Measurements from ENCODE around the gene GSG1. TPM values are rescaled to one million over a fixed set of nuclear protein-coding genes. Genes with fewer than 3 reads are reported as not detected.
"Not testable (repeated sequence)": the region's sequence is repeated elsewhere in the genome, so short reads cannot be mapped to it uniquely, and the experiment has no call there.

The GSG1 gene
- total RNA-seq, 1 donor from 2014 or later = not detected

DNA sequence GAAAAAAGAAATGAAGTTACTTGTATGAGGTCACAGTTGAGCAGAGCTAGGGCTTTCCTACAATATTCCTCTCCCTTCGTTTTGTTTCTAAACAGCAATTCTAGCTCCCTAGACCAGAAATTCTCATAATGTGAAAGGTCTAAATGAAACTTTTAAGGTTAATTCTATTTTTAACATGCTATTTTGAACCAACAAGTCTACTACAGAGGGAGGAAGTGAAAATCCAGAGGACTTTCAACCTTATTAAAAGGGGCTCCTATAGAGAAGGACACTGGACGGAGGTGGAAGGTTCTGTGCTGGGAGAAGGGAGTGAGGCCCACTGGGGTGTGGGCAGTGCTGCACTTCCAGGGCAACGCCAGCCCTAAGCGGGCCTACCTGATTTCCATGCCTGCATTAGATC is 13.4 kb downstream of the GSG1 start:
- DNase-seq = no peak

DNA sequence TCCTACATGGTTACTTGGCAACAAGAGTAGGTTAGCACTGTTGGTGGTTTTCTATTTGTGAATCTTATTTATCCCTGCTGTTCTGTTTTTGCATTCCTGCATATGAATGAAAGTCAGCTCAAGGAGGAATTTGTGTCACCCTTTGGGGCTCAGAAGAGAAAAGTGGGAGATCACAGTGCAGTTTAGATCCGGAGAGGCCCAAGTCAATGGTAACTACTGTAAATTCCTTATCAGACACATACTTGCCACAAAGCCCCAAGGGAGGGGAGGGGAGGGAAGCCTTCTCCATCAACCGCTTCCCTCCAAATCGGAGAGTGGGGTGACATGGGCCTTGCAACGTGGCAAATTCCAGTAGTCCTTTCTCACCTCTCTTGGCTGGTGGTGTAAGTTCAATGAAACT is 15.0 kb downstream of the GSG1 start:
- no peak for DNase-seq

DNA sequence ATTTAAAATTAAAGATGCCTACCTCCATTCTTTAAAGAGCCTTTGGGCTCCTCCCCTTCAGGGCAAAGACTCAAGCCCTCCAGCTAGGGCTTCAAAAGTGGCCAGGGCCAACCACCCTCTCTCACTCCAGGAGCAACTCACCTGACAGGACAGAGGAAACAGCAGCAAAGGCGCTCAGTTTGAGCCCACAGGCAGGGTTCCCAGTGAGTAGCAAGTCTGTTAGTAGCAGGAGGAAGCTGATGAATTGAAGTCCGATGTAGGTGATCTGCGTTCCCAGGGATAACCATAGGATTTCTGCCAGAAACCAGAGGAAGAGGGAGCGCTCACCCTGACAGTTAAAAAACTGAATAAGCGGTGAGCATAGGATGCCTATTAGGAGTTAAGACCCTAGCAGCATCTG is 15.7 kb downstream of the GSG1 start:
- DNase-seq = no peak

DNA sequence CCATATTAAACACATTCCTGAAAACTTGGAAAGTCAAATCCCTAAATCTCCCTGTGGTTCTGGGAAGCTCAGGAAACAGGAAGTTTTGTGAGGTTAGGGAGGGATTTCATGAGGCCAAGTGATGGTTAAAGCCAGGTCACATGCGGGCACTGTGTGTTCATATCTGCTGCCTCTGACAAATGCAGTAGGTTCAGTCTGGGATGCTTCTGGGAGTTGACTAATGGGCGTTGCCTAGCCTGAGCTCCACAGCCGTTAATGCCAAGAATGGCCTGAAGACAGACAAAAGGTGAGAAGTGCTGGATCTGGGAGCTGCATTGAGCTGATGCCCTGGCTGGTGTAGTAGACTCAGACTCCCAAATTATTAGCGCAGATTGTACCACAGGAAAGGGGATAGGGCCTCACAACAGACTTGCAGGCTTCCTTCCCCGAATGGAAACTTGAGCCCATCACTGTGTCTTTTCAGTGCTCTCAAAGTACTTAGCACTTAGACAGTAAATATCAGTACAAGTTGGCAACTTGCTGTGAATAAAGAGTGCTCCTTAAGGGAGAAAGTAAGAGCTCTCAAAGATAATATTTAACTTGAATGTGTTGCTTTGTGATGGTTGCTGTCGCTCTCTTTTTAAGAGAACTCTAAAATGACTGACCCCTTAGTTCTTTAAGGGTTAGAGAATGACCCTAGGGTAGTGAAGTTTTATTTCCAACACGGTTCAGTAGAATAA is 17.3 kb downstream of the GSG1 start:
- DNase-seq = no peak

DNA sequence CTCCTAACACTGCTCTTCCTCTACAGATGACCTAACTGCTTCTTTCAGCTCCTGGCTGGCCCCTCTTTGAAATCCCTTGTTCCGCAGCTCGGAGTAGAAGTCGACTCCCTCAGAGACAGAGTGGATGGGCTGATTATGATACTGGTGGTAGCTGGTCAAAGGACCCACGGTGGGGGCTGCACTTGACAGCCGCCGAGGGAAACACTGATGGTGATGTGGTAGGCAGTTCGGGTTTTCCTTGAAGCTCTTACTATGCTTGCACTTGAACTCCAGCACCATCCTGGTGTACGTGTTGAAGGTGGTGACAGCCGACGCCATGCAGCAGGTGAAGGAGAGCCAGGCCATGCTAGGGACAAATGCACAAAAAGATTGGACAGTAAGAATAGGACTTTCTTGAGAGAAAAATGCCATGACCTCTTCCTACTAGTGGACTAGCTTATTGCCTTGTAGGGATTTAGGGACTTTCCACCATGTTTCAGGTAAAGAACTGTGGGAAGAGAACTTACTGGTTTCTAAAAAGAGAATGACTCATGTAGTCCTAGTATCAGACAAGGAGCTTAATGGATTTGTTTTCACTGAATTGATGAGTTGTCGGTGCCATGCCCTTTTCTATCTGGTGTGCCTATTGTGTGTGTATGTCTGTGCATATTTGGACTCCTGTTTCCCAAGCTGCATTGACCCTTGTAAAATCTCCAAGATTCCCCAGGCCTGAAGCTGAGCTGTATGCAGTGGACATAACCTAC is 18.4 kb downstream of the GSG1 start:
- no peak for DNase-seq

DNA sequence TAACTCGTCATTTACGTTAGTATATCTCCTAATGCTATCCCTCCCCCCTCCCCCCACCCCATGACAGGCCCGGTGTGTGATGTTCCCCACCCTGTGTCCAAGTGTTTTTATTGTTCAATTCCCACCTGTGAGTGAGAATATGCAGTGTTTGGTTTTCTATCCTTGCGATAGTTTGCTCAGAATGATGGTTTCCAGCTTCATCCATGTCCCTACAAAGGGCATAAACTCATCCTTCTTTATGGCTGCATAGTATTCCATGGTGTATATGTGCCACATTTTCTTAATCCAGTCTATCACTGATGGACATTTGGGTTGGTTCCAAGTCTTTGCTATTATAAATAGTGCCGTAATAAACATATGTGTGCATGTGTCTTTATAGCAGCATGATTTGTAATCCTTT is 19.8 kb downstream of the GSG1 start:
- not testable (repeated sequence) for DNase-seq

DNA sequence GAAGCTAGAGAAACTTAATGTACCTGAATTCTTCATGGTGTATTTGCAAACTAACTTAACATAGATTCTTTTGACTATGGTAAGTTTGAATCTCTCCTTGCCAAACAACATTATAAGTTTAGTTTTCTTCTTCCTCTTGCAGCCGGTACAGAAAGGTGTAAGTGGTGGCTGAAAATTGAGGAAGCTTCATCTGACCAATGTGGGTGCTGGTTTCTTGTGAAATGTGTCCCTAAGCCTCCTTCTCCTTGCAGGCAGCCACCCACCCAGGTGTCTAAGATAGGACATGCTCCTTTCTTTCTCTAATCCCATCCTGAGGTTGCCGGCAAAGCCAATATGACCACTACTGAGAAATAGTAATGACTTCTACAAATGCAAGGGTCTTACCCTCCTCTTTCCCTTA is 20.6 kb downstream of the GSG1 start:
- no peak for DNase-seq

DNA sequence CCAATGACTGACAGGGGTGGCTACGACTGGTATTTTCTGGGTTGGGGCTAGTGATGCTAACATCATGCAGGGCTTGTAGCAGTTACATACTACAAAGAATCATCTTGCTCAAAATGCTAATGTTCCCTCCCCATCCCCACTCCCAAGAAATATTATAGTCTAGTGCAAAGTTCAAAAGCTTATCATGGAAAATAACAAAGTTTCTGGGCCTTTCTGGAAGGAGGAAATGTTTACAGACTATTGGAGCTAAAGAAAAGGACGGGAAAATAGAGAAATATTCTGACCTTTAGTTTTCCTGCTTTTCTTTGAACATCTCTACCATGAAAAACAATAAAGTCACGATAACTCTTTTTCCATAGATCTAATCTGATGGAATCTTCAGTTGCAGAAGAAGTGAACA is 23.2 kb downstream of the GSG1 start:
- no peak for DNase-seq

DNA sequence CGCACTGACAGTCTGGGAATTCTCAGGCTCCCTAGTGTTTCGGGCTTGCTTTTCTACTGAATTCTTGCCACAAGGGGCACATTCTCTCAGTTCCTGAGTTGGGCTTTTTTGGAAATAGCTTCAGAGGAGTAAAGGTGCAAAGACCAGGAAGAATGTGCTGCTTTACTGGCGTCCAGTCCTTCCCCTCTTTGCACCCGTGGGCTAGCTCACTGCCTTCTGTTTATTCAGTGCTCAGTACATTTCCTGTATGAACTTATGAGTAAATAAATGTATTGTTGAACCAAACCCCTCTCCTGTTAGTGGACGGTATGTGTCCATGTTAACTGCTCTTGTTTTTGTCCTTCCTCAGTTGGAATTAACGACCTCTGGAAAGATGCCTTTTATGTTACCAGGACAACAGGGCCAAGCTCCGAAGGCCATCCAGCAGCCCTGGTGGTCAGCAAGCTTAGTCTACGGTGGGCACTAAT is 24.0 kb downstream of the GSG1 start:
- DNase-seq = no peak

DNA sequence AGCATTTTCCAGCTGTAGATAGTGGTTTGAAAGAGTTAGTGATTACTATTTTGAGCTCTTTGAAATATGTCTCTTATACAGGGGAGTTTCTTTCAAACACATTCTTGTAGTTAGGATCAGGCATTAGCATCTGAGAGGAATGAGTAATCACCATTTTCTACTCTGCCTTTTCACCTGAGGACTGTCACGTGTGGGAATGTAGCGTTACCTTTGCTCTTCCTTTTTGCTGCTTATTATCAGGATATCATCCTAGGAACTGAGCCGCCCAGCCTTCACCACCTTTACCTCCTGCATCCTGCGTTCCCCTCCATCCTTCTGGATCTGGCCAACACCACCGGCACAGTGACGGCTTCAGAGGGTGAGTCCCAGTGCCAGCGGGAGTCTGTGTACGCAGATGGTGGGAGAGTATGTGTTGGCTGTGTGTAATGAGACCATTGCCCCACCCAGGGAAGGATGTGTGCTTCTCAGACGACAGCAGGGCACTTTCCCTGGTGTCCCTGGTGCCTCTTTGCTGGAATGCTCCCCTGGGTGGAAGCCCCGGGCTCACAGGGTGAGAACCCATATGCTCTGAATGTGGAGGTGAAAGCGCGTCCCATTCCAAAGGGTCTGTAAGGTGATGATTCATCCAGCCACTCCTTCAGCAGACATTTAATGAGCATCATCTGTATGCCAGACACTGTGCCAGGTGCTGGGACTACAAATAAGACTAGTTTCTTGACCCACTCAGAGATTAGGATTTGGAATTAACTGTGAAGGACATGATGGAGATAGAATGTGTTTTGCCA is 27.5 kb downstream of the GSG1 start:
- DNase-seq = no peak

DNA sequence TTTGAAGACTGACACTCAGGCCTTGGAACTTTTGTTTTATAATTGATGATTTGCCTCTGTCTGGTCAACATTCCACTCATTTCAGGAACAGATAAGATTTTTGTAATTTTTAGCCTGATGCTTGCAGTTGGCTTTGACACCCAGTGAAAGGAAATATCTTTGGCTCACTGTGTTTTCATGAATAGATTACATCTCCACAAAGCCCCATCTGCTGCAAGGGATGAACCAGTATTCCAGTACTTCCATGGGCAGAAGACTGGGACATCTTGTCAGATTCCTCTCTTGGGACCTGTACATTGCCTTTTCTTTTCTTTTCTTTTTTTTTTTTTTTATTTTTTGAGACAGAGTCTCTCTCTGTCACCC is 28.4 kb downstream of the GSG1 start:
- no peak for DNase-seq

DNA sequence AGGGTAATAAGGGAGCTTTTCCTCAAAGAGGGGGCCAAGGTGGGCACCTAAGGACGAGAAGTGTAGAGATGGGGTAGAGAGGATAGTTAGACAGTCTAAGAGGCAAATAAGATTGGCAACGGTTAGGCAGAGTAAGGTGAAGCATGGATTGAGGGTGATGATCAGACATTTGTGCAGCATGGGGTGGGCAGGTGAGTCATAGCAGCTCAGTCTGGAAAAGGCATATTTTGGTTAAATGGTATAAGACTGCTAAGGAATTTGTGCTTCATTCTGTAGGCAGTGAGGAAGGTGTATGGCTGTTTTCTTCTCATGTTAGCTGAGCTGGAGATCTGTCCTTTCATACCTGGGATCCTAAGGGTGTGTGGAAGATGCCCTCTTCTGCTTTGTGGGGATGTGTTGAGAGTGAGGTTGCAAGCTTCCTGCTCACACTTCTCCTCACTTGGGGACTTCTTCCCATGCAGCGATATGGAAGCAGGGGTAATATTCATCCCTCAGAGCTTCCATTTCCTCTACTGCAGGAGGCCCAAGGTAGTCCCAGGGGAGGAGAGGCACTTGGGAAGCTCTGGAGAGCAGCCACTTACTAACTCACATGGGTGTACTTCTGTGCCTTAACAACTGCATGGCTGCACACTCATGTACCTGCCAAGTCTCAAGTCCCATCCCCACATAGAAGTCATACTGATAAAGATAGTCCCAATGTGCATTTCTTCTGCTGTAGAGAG is 28.9 kb downstream of the GSG1 start:
- no peak for DNase-seq

DNA sequence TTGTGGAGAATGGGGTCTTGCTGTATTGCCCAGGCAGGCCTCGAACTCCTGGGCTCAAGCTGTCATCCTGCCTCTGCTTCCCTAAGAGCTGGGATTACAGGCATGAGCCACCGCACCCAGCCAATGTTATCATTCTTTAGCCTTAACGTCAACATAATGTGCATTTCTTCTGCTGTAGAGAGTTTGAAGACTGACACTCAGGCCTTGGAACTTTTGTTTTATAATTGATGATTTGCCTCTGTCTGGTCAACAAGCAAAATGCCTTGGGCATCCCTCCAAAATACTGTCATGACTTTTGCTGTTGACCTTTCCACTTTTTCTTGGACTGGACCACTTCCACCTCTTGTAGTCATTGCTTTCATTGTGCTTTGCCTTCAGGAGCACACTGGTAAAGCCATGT is 30.3 kb downstream of the GSG1 start:
- no peak for DNase-seq

DNA sequence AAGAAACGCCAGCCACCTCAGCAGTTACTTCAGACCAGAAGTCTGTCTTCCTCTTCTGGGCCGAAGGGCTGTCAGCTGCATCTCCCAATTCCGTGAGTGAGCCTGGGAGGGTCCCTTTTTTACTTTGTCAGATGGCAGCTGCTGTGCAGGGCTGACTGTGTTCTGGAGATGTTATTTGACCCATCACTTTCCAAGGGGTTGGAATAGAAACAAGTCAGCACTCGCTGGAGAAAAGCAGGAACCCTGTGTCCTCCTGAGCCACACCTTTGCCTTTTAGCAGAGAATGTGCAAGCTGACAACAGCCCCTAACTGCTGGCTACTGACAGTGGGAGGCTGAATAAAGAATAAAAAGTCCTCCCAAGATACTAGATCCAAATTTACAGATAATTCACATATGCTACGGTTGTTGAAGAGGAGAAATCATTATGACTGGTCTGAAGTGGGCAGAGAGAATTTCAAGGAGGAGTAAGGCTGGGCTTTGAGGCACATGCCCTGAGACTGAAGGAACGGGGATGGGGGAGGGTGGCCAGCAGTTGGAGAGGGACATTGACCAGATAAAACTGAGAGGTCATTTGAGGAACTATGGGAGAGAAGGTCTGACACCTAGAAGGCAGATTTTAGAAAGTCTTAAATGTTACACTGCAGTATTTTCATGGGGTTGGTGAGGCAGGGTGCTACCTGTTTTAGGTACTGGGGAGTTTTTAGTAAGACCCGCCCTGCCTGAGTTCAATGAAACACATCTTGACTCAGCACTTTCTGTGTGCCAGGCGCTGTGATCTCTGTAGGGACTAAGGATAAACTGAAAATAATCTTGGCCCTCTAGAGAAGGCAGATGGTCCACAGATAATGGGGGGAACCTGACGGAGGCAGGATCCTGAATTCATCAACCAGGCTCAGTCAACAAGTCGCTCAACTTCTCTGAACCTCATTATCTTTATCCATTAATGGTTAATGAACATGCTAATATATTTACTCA is 31.9 kb downstream of the GSG1 start:
- no peak for DNase-seq

DNA sequence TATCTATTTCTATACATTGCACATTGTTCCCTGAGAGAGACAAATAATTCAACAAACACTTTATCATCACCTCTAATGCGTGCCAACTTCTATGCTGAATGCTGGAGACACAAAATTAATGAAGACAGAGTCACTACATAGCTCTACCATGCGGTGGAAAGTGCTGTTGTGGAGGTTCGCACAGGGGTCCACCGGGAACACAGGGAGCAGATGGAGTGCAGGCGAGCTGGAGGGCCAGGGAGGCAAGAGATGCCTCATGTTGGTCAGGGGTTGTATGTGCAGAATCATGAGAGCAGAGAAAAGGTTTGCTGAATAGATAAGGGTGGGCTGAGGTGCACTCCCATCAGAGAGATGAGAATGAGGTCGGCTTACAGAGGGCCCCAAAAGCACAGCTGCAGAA is 34.1 kb downstream of the GSG1 start:
- no peak for DNase-seq

DNA sequence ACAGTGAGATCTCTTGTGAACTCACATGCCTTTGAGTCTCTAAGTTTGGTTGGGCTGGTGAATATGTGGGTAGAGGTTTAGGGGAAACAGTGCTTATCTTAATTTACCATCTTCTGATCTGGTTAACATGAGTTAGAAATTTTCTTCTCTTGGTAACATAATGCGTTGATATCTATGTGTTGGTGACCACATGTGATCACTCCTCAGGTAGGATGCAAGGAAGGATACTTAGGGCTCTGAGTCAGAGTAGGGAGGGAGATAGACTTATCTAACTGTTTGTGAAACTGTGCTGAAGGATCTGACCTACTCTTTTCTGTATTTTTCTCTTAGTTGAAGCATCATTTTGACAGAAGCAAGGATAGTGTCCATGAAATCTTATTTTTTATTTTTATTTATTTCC is 36.1 kb downstream of the GSG1 start:
- DNase-seq = no peak

DNA sequence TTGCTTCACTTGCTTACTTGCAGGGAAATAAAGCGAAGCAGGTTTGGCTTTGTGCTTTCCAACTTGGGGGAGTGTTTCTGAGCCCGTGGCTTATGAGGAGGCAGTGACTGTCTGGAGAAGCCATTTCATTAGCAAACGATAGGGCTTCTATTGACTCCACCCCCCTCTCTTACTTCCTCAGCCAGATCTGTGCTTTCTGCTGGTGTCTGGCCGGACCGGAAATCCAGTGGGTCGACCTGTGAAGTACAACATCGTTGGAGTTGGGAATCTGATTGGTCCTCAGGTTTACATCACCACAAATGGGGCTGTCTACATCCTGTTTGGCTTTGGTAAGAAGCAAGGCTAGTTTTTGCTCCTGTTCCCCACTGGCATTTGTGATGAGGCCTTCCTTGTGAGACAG is 37.0 kb downstream of the GSG1 start:
- DNase-seq = no peak

DNA sequence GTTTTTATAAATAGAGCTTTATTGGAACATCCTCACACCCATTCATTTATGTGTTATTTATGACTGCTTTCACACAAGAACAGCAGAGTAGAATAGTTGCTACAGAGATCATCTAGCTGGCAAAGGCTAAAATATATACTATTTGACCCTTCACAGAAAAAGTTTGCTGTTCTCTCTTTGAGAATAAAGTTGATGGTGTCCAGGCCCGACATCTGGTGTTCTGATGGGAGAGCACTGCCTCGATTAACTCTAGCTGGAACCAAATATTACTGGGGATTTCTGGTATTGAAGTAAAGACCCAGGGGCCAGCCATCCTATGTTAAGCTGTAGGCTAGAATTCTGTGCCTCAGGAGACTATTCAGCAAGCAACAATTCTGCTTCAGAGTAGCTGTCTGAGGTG is 37.5 kb downstream of the GSG1 start:
- no peak for DNase-seq

DNA sequence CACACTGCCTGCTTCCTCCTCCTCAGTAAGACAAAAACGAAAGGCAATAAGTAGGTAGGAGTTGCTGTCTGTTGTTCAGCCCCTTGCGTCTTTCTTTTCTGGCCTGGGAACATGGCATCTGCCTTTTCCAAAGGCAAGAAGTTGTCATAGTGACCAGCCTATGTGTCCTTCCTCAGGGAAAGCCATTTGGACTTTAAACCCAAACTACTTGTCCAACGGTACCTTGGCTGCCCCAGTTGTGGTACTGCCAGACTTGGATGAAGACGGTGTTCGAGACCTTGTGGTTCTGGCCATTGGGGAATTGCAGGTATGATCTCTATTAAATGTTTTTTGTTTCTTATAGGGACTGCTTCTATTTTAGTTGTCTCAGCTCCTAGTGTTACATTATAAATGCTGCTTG is 40.8 kb downstream of the GSG1 start:
- DNase-seq = no peak

DNA sequence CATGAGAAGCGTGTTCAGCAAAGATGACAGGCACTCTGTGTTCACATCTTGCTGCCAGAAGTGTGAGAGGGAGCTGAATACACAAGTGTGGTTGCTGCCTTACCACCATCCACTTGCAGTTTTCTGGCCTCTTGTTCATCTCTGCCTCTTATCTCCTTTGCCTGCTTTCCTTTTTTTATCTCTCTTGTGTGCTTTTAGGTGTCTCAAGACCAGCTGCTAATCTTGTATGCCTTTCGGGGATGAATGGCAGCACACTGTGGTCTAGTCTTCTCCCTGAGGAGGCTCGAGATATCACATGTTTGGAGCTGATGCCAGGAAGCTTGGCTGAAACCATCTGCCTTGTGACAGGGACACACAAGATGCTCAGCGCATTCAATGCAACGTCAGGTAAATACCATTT is 42.1 kb downstream of the GSG1 start:
- no peak for DNase-seq

DNA sequence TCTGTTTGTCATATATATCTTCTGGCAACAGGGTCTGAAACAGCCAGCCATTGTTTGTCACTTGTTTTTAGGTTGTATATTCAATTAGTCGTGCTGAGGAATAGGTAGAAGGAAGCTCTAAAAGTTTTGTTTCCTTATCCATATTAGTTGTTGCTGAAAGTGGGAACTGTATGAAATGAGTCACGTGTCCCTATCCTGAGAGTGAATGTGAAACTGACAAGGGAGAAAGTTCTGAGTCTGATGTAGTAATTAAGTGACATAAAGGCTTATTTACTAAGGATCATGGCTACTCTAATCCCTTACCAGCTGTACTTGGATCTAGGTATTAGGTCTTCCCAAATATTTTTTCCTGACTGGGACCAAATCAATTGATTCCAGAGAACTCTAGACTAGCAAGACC is 42.9 kb downstream of the GSG1 start:
- no peak for DNase-seq

Measured in occipital lobe (tissue), 2 donors.